WTC11 (cell line): ENCODE results near the gene OTOA.

Experiments used
- CTCF ChIP-seq: fragments of 200-600 bp; IDR thresholded peaks from 2 replicates; pipeline ENCODE4 v1.8.0; 2022; ENCODE audit warnings: antibody characterized with exemption
- MAX ChIP-seq: sonication (generic); formaldehyde crosslinking; IDR thresholded peaks from 2 replicates; pipeline ENCODE4 v1.8.0; 2022; ENCODE audit warnings: mild to moderate bottlenecking, missing genetic modification reagents

GRCh38 chr16:21628121-21628726, 35.5 kb upstream of the OTOA start:
- TF ChIP-seq MAX (CRISPR knock-in tag) (no peak), CTCF (no peak)
